ENCODE measurements around the gene GNG7.
"Not testable (repeated sequence)": the region's sequence is repeated elsewhere in the genome, so short reads cannot be mapped to it uniquely, and the experiment has no call there.

The GNG7 gene

DNA sequence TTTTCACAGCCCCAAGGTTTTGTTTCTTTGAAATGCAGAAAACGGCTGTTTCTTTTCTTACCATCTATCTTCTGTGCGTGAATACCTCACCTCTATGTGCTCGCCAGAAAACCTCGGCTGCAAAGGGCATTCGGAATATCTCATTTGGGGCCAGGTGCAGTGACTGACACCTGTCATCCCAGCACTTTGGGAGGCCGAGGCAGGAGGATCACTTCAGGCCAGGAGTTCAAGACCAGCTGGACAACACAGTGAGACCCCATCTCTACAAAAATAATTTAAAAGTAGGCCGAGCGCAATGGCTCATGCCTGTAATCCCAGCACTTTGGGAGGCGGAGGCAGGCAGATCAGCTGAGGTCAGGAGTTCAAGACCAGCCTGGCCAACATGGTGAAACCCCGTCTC is 35.1 kb downstream of the GNG7 start:
- H3K27ac ChIP-seq (ENCODE audit: low read depth, low read length); H3K4me1 ChIP-seq (ENCODE audit: control insufficient read depth, insufficient read depth, low read length, unreplicated experiment); H3K4me3 ChIP-seq (ENCODE audit: low read depth, low read length); H3K79me2 ChIP-seq (ENCODE audit: control insufficient read depth, insufficient read depth, low read length, unreplicated experiment); H3K36me3 ChIP-seq (ENCODE audit: insufficient read depth, low read length); H2AFZ ChIP-seq (ENCODE audit: low read length, unreplicated experiment); H3K27me3 ChIP-seq (ENCODE audit: insufficient read depth, low read length): not testable (repeated sequence)

DNA sequence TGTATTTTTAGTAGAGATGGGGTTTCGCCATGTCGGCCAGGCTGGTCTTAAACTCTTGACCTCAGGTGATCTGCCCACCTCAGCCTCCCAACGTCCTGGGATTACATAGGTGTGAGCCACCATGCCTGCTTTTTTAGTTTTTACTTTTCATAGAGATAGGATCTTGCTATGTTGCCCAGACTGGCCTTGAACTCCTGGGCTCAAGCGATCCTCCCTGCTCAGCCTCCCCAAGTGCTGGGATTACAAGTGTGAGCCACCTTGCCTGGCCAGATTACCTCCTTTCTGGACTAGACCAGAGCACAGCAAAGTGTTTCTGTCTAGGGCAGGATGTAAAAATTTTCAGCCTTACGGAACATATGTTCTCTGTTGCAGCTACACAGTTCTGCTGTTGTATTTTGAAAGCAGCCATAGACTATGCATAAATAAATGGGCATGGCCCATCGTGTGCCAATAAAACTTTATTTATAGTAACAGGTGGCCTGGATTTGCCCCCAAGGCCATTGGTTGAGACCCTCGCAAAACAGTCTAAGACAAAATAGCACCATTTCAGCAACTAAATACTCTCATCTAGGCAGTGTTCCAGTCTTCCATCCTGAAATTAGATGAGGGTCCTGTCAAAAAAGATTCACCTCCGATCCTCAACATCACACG is 36.0 kb downstream of the GNG7 start:
- no peak overlapping the region for H3K4me3 ChIP-seq (ENCODE audit: low read depth, low read length)
- no peaks in the 10 kb centered on the region for H3K4me1 ChIP-seq (ENCODE audit: control insufficient read depth, insufficient read depth, low read length, unreplicated experiment)
- H3K79me2 ChIP-seq (ENCODE audit: control insufficient read depth, insufficient read depth, low read length, unreplicated experiment): no peaks in the 10 kb centered on the region
- no peaks in the 10 kb centered on the region for H3K36me3 ChIP-seq (ENCODE audit: insufficient read depth, low read length)
- H3K27me3 ChIP-seq (ENCODE audit: insufficient read depth, low read length): no peaks in the 10 kb centered on the region
- H2AFZ ChIP-seq (ENCODE audit: low read length, unreplicated experiment): no peak overlapping the region
- H3K27ac ChIP-seq (ENCODE audit: low read depth, low read length): no peak overlapping the region

GRCh38 chr19:2665103-2665502 is 37.4 kb downstream of the GNG7 start:
- Histone ChIP-seq H3K27ac (ENCODE audit: low read depth, low read length) (no peak overlapping the region), H3K36me3 (ENCODE audit: insufficient read depth, low read length) (no peaks in the 10 kb centered on the region), H2AFZ (ENCODE audit: low read length, unreplicated experiment) (no peak overlapping the region), H3K4me3 (ENCODE audit: low read depth, low read length) (no peak overlapping the region), H3K27me3 (ENCODE audit: insufficient read depth, low read length) (no peaks in the 10 kb centered on the region), H3K4me1 (ENCODE audit: control insufficient read depth, insufficient read depth, low read length, unreplicated experiment) (no peaks in the 10 kb centered on the region), H3K79me2 (ENCODE audit: control insufficient read depth, insufficient read depth, low read length, unreplicated experiment) (no peaks in the 10 kb centered on the region)

DNA sequence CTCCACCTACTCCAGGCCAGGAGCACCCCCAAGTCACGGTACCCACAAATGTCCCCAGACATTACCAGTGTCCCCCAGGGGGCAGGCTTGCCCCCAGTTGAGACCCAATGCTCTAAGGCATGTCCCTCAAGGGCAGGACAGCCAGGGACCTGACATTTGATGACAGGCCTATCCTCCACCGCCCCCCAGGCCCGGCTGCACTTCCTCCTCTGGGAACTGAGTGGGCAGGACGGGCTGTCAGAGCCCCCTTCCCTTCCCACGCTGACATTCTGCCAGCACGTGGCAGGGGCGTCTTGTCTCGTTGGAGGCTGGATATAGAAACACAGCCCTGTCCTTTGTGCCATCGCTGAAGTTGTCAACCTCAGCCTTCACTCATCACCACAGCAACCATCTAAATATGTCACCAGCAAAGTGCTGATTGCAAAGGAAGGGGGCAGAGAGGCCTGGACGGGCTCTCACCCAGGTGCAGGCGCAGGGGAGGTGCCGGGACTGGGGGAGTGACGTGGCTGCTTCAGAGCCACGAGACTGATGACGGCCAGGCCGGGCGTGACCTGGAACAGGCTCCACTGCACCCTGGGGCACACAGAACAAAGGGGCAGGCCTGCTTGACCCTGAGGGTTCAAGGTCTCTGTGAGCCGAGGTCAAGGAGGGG is 38.4 kb downstream of the GNG7 start:
- H3K4me1 ChIP-seq (ENCODE audit: control insufficient read depth, insufficient read depth, low read length, unreplicated experiment): no peaks in the 10 kb centered on the region
- no peak overlapping the region for H2AFZ ChIP-seq (ENCODE audit: low read length, unreplicated experiment)
- H3K79me2 ChIP-seq (ENCODE audit: control insufficient read depth, insufficient read depth, low read length, unreplicated experiment): no peaks in the 10 kb centered on the region
- H3K27me3 ChIP-seq (ENCODE audit: insufficient read depth, low read length): no peaks in the 10 kb centered on the region
- no peaks in the 10 kb centered on the region for H3K36me3 ChIP-seq (ENCODE audit: insufficient read depth, low read length)
- no peak overlapping the region for H3K4me3 ChIP-seq (ENCODE audit: low read depth, low read length)
- no peak overlapping the region for H3K27ac ChIP-seq (ENCODE audit: low read depth, low read length)

- Histone ChIP-seq H3K4me1 (ENCODE audit: control insufficient read depth, insufficient read depth, low read length, unreplicated experiment) (no peaks in the 10 kb centered on the region), H3K27me3 (ENCODE audit: insufficient read depth, low read length) (no peaks in the 10 kb centered on the region), H3K4me3 (ENCODE audit: low read depth, low read length) (no peak overlapping the region), H2AFZ (ENCODE audit: low read length, unreplicated experiment) (no peak overlapping the region), H3K27ac (ENCODE audit: low read depth, low read length) (no peak overlapping the region), H3K36me3 (ENCODE audit: insufficient read depth, low read length) (no peaks in the 10 kb centered on the region), H3K79me2 (ENCODE audit: control insufficient read depth, insufficient read depth, low read length, unreplicated experiment) (no peaks in the 10 kb centered on the region)
These were observed 40.9 kb downstream of the GNG7 start for GRCh38 chr19:2661615-2662014.

GRCh38 chr19:2659856-2660432 is 42.5 kb downstream of the GNG7 start:
- Histone ChIP-seq H3K79me2 (ENCODE audit: control insufficient read depth, insufficient read depth, low read length, unreplicated experiment) (no peaks in the 10 kb centered on the region), H3K27me3 (ENCODE audit: insufficient read depth, low read length) (no peaks in the 10 kb centered on the region), H3K4me3 (ENCODE audit: low read depth, low read length) (no peak overlapping the region), H2AFZ (ENCODE audit: low read length, unreplicated experiment) (no peak overlapping the region), H3K36me3 (ENCODE audit: insufficient read depth, low read length) (no peaks in the 10 kb centered on the region), H3K27ac (ENCODE audit: low read depth, low read length) (no peak overlapping the region), H3K4me1 (ENCODE audit: control insufficient read depth, insufficient read depth, low read length, unreplicated experiment) (no peaks in the 10 kb centered on the region)

DNA sequence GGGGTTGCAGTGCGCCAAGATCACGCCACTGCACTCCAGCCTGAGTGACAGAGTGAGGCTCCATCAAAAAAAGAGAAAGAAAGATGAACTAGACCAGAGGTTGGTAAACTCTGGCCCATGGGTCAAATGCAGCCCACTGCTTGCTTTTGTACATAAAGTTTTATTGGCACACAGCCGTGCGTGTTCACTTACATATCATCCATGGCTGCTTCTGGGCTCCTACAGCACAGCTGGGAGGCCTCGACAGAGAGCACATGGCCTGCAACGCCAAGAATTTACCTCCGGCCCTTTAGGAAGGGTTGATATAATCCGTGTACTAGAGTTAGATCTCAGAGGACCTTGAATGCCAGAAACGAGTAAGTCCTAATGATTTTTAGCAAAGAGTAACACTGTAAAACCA is 46.0 kb downstream of the GNG7 start:
- no peaks in the 10 kb centered on the region for H3K27me3 ChIP-seq (ENCODE audit: insufficient read depth, low read length)
- no peak overlapping the region for H3K27ac ChIP-seq (ENCODE audit: low read depth, low read length)
- no peaks in the 10 kb centered on the region for H3K36me3 ChIP-seq (ENCODE audit: insufficient read depth, low read length)
- no peak overlapping the region for H2AFZ ChIP-seq (ENCODE audit: low read length, unreplicated experiment)
- H3K4me1 ChIP-seq (ENCODE audit: control insufficient read depth, insufficient read depth, low read length, unreplicated experiment): no peaks in the 10 kb centered on the region
- no peak overlapping the region for H3K4me3 ChIP-seq (ENCODE audit: low read depth, low read length)
- H3K79me2 ChIP-seq (ENCODE audit: control insufficient read depth, insufficient read depth, low read length, unreplicated experiment): no peaks in the 10 kb centered on the region

GRCh38 chr19:2653710-2654707 is 48.5 kb downstream of the GNG7 start:
- Histone ChIP-seq H3K36me3 (ENCODE audit: insufficient read depth, low read length) (no peaks in the 10 kb centered on the region), H3K79me2 (ENCODE audit: control insufficient read depth, insufficient read depth, low read length, unreplicated experiment) (no peaks in the 10 kb centered on the region), H2AFZ (ENCODE audit: low read length, unreplicated experiment) (no peak overlapping the region), H3K27ac (ENCODE audit: low read depth, low read length) (no peak overlapping the region), H3K4me3 (ENCODE audit: low read depth, low read length) (no peak overlapping the region), H3K27me3 (ENCODE audit: insufficient read depth, low read length) (no peaks in the 10 kb centered on the region), H3K4me1 (ENCODE audit: control insufficient read depth, insufficient read depth, low read length, unreplicated experiment) (no peaks in the 10 kb centered on the region)

DNA sequence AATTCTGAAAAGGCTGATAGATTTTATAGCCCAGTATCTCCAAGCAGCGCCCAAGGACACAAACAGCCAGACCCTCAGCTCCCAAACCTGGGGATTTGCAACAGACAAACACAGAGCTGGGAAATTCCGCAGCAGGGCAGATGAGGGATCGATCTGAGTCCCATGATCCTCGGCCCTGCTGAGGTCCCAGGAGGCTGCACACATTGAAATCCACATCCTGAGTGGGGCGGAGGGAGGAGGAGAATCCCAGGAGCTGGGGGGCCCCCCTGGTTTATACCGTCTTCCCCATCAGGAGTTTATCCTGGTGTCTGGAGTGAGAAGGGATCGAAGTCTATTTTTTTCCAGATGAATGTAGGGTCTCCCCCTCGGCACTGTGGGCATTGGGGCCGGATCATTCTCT is 49.3 kb downstream of the GNG7 start:
- no peak overlapping the region for H2AFZ ChIP-seq (ENCODE audit: low read length, unreplicated experiment)
- H3K4me3 ChIP-seq (ENCODE audit: low read depth, low read length): no peak overlapping the region
- no peaks in the 10 kb centered on the region for H3K36me3 ChIP-seq (ENCODE audit: insufficient read depth, low read length)
- no peak overlapping the region for H3K27ac ChIP-seq (ENCODE audit: low read depth, low read length)
- H3K4me1 ChIP-seq (ENCODE audit: control insufficient read depth, insufficient read depth, low read length, unreplicated experiment): no peaks in the 10 kb centered on the region
- no peaks in the 10 kb centered on the region for H3K27me3 ChIP-seq (ENCODE audit: insufficient read depth, low read length)
- H3K79me2 ChIP-seq (ENCODE audit: control insufficient read depth, insufficient read depth, low read length, unreplicated experiment): no peaks in the 10 kb centered on the region

DNA sequence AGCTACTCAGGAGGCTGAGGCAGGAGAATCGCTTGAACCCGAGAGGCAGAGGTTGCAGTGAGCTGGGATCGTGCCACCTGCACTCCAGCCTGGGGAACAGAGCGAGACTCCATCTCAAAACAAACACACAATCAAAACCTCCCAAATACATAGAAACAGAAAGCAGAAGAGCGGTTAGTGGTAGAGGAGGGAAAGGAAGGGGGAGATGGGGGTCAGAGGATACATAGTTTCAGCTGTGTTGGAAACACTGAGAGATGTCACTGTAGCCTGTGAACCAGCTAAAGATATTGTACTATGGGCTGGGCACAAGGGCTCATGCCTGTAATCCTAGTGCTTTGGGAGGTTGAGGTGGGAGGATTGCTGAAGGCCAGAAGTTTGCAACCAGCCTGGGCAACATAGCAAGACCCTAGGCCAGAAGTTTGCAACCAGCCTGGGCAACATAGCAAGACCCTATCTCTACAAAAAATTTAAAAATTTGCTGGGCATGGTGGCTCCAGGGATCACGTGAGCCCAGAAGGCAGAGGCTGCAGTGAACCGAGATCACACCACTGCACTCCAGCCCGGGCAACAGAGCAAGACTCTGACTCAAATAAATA is 49.9 kb downstream of the GNG7 start:
- Histone ChIP-seq H3K27me3 (ENCODE audit: insufficient read depth, low read length) (no peaks in the 10 kb centered on the region), H3K4me3 (ENCODE audit: low read depth, low read length) (no peak overlapping the region), H3K27ac (ENCODE audit: low read depth, low read length) (no peak overlapping the region), H3K36me3 (ENCODE audit: insufficient read depth, low read length) (no peaks in the 10 kb centered on the region), H2AFZ (ENCODE audit: low read length, unreplicated experiment) (no peak overlapping the region), H3K79me2 (ENCODE audit: control insufficient read depth, insufficient read depth, low read length, unreplicated experiment) (no peaks in the 10 kb centered on the region), H3K4me1 (ENCODE audit: control insufficient read depth, insufficient read depth, low read length, unreplicated experiment) (no peaks in the 10 kb centered on the region)
